Gastroesophageal sphincter (tissue), 4 donors: ENCODE results near the gene SLAMF7. TPM values are rescaled to one million over a fixed set of nuclear protein-coding genes. Genes with fewer than 3 reads are reported as not detected.

ENCODE experiments used
- ATAC-seq: fragments of 150-250 bp; one replicate; pipeline ENCODE4 v1.9.1; 2016; ENCODE audit warnings: mild to moderate bottlenecking, moderate library complexity
- H3K27ac ChIP-seq, 4 donors: fragments of 200-600 bp; sonication (generic) in 3 of 4; 1 replicate in 3 of 4; 2 replicates in 1 of 4; pipeline ENCODE4 v1.5.1; 2016 to 2019
- H3K27me3 ChIP-seq: fragments of 200-600 bp; sonication (generic); one replicate; pipeline ENCODE4 v1.5.1; 2019
- H3K36me3 ChIP-seq, 2 donors: fragments of 200-600 bp; sonication (generic); one replicate each; pipeline ENCODE4 v1.5.1; 2019; ENCODE audit warnings: control low read depth in 1 of 2
- H3K4me1 ChIP-seq, 3 donors: fragments of 200-600 bp; sonication (generic); 1 replicate in 2 of 3; 2 replicates in 1 of 3; pipeline ENCODE4 v1.5.1; 2016 to 2019; ENCODE audit warnings: control low read depth in 2 of 3
- H3K4me3 ChIP-seq, 2 donors: fragments of 200-600 bp; sonication (generic); one replicate each; pipeline ENCODE4 v1.5.1; 2019; ENCODE audit warnings: mild to moderate bottlenecking in 1 of 2, moderate library complexity in 1 of 2
- H3K9me3 ChIP-seq, 3 donors: fragments of 200-600 bp; sonication (generic); one replicate each; pipeline ENCODE4 v1.5.1; 2017 to 2019; ENCODE audit warnings: control low read depth in 2 of 3
- CTCF ChIP-seq, 4 experiments: fragments of 200-600 bp in 2 of 4; fragments of 450-650 bp in 2 of 4; sonication (generic) in 1 of 4; IDR thresholded peaks; one replicate each; pipeline ENCODE4 v1.5.1; 2017 to 2019; ENCODE audit warnings: antibody characterized with exemption in 4 of 4, mild to moderate bottlenecking in 2 of 4, moderate library complexity in 2 of 4
- EP300 ChIP-seq: sonication (generic); formaldehyde crosslinking; IDR thresholded peaks from one replicate; pipeline ENCODE4 v1.6.1; 2017; ENCODE audit warnings: antibody characterized with exemption, mild to moderate bottlenecking
- POLR2A ChIP-seq, 2 donors: fragments of 450-650 bp; IDR thresholded peaks; one replicate each; pipeline ENCODE4 v1.6.1; 2017; ENCODE audit warnings: antibody characterized with exemption in 2 of 2, mild to moderate bottlenecking in 2 of 2, moderate library complexity in 1 of 2
- POLR2AphosphoS5 ChIP-seq: sonication (generic); formaldehyde crosslinking; IDR thresholded peaks from one replicate; pipeline ENCODE4 v1.6.1; 2017; ENCODE audit warnings: antibody characterized with exemption
- WGBS, 2 donors: methylation state at CpG; one replicate each; pipeline ENCODE4 v1.1.5; 2018; ENCODE audit warnings: low coverage in 1 of 2; 5-methylcytosine and 5-hydroxymethylcytosine counted together
- total RNA-seq, 4 donors: library from RNA; depleted of rRNA; stranded (reverse); fragments of >200 nt; gene quantifications; one replicate each; pipeline ENCODE4 v1.1.0, GENCODE V29; 2016

SLAMF7 gene
- total RNA-seq, 4 donors from 2014 or later = 0.62 to 3.5 (median 0.67) TPM; not detected in 1

GRCh38 chr1:160774886-160775719, 36.1 kb downstream of the SLAMF7 start:
- no peak for ATAC-seq
- TF ChIP-seq POLR2A (IDR thresholded peaks at IDR 0.05) (no peak), POLR2AphosphoS5 (no peak), CTCF (IDR thresholded peaks at IDR 0.05) (no peak), EP300 (no peak)
- H3K36me3 ChIP-seq = no peaks in the 10 kb centered on the region
- WGBS, 2 donors = 25% methylated on average over 2 of the region's 2 CpGs; no CpG with 5 or more reads in 1 of the 2 donors
- H3K27me3 ChIP-seq = peaks cover 5% of the 10 kb centered on the region
- H3K9me3 ChIP-seq = no peaks in the 10 kb centered on the region
- H3K4me3 ChIP-seq = no peak overlapping the region
- H3K27ac ChIP-seq = no peak overlapping the region
- no peaks in the 10 kb centered on the region for H3K4me1 ChIP-seq

GRCh38 chr1:160776178-160776577, 37.1 kb downstream of the SLAMF7 start:
- TF ChIP-seq POLR2AphosphoS5 (no peak), EP300 (no peak), POLR2A (IDR thresholded peaks at IDR 0.05) (no peak), CTCF (IDR thresholded peaks at IDR 0.05) (no peak)
- WGBS, 2 donors = 100% methylated on average over 1 of the region's 1 CpG; no CpG with 5 or more reads in 1 of the 2 donors
- Histone ChIP-seq H3K27ac (no peak overlapping the region), H3K4me3 (no peak overlapping the region), H3K27me3 (peaks cover 5% of the 10 kb centered on the region), H3K4me1 (no peaks in the 10 kb centered on the region), H3K36me3 (no peaks in the 10 kb centered on the region), H3K9me3 (no peaks in the 10 kb centered on the region)
- ATAC-seq = no peak

GRCh38 chr1:160777486-160778089, 38.5 kb downstream of the SLAMF7 start:
- H3K27ac ChIP-seq = no peak overlapping the region
- H3K27me3 ChIP-seq = peaks cover 5% of the 10 kb centered on the region
- H3K9me3 ChIP-seq = no peaks in the 10 kb centered on the region
- no peaks in the 10 kb centered on the region for H3K36me3 ChIP-seq
- no peak for ATAC-seq
- TF ChIP-seq POLR2A (IDR thresholded peaks at IDR 0.05) (no peak), EP300 (no peak), CTCF (IDR thresholded peaks at IDR 0.05) (no peak), POLR2AphosphoS5 (no peak)
- H3K4me1 ChIP-seq = no peaks in the 10 kb centered on the region
- WGBS, 2 donors = 26 to 29% methylated on average over 2 to 3 of the region's 7 CpGs
- H3K4me3 ChIP-seq = no peak overlapping the region

- H3K36me3 ChIP-seq = no peaks in the 10 kb centered on the region
- peaks cover 5% of the 10 kb centered on the region for H3K27me3 ChIP-seq
- no peak overlapping the region for H3K4me3 ChIP-seq
- H3K27ac ChIP-seq = no peak overlapping the region
- WGBS, 2 donors = 77 to 86% methylated on average over 4 to 5 of the region's 6 CpGs
- TF ChIP-seq CTCF (IDR thresholded peaks at IDR 0.05) (no peak), POLR2A (IDR thresholded peaks at IDR 0.05) (no peak), POLR2AphosphoS5 (no peak), EP300 (no peak)
- ATAC-seq = no peak
- no peaks in the 10 kb centered on the region for H3K4me1 ChIP-seq
- no peaks in the 10 kb centered on the region for H3K9me3 ChIP-seq
Measured at GRCh38 chr1:160778976-160779375, 39.9 kb downstream of the SLAMF7 start.
